ENCODE data around the gene SYT14.

DNA sequence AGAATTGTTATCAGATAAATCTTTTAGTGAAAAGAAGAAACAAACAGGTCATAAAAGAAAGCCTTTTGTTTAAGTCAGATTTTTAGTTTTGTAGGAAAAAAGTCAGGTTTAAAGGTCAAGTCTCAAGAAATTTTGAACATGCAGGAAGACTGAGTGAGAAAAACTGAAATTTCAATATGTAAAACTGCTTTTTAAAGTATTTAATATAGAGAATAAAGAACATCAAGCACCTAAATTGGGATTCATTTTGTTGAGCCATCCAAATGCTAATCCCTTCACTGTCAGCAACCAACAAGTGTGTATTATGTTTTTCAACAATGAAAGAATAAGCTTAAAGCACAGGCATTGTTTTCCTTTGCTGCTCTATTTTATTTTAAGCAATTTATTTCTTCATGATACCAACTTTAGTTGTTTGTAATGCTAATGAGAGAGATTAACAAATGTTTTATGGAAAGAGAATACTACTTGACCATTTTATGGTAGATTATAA is 179.7 kb downstream of the SYT14 start:
- TF ChIP-seq POLR2A (IDR thresholded peaks at IDR 0.05) = no peak
- TF ChIP-seq, protein P1, sequence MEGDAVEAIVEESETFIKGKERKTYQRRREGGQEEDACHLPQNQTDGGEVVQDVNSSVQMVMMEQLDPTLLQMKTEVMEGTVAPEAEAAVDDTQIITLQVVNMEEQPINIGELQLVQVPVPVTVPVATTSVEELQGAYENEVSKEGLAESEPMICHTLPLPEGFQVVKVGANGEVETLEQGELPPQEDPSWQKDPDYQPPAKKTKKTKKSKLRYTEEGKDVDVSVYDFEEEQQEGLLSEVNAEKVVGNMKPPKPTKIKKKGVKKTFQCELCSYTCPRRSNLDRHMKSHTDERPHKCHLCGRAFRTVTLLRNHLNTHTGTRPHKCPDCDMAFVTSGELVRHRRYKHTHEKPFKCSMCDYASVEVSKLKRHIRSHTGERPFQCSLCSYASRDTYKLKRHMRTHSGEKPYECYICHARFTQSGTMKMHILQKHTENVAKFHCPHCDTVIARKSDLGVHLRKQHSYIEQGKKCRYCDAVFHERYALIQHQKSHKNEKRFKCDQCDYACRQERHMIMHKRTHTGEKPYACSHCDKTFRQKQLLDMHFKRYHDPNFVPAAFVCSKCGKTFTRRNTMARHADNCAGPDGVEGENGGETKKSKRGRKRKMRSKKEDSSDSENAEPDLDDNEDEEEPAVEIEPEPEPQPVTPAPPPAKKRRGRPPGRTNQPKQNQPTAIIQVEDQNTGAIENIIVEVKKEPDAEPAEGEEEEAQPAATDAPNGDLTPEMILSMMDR (IDR thresholded peaks at IDR 0.05) = no peak
